ENCODE measurements around the gene C1QTNF2.
"Not testable (repeated sequence)": the region's sequence is repeated elsewhere in the genome, so short reads cannot be mapped to it uniquely, and the experiment has no call there.

The C1QTNF2 gene

DNA sequence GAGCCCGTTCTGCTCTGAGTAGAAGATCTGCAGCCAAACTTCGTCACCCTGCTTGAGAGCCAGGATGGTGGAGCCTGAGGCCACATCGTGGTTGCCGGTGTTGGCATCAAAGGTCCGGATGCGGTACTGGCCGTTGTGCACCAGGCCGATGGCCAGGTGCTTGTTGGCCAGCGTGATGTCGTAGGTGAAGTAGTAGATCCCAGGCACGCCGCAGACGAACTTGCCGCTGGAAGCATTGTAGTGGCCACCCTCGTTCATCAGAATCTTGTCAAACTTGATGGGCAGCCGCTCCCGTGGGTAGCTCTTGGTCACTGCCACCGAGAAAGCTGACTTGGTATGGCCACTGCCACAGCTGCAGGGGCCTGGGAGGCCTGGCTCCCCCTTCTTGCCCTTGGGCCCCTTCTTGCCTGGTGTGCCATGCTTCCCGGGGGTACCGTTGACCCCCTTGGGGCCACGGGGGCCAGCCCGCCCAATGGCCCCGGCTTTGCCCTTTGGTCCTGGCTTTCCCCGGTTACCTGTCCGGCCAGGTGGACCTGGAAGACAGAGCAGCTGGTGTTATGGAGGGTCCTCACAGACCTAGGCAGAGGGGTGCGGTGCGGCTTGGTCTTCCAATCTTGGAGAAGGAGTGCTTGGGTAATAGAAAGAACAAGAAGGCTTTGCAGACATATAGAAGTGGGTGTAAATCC, 21.0 kb downstream of the C1QTNF2 start:
- no CpG with 5 or more reads among the region's 27 CpGs for WGBS (ENCODE audit: extremely low coverage, insufficient coverage, low lambda C conversion rate)

DNA sequence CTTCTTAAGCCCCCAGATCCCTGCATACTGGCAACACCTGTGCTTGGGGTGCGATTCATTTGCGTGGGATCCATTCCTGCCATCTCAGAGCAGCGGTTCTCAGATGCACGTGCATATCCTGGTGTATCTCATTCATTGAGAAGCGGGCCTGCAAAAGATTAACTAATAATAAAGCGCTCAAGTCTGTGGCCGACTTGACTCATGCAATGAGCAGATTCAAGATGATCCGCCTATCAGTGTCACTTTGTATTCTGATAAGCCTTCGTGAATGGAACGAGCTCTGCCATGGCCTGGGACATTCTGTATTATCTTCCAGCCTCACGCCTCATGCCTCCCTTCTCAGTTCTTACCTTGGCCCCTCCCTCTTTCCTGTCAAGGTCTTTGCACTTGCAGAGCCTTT, 22.3 kb downstream of the C1QTNF2 start:
- Histone ChIP-seq H3K18ac (ENCODE audit: low read length) (no peak overlapping the region), H2AK5ac (ENCODE audit: low read length) (no peak overlapping the region), H3K23ac (ENCODE audit: low read length) (no peak overlapping the region), H3K4me3 (ENCODE audit: low read length) (no peak overlapping the region), H2BK15ac (replicated peaks; ENCODE audit: low read depth) (no peak overlapping the region), H3K79me2 (ENCODE audit: control insufficient read depth, insufficient read depth, low read length) (no peaks in the 10 kb centered on the region), H3K4ac (ENCODE audit: low read depth, low read length) (no peak overlapping the region), H3K9ac (ENCODE audit: low read length) (no peak overlapping the region), H3K36me3 (ENCODE audit: control insufficient read depth, insufficient read depth, low read length) (no peaks in the 10 kb centered on the region), H2BK5ac (ENCODE audit: low read length) (no peak overlapping the region), H3K4me2 (ENCODE audit: low read length) (no peak overlapping the region), H4K8ac (ENCODE audit: low read depth, low read length) (no peak overlapping the region), H3K27ac (ENCODE audit: low read depth, low read length) (no peak overlapping the region), H3K56ac (ENCODE audit: low read length) (no peak overlapping the region), H2BK120ac (ENCODE audit: low read depth, low read length) (no peak overlapping the region), H3K4me1 (ENCODE audit: control insufficient read depth, low read depth, low read length) (no peaks in the 10 kb centered on the region), H3K79me1 (ENCODE audit: low read length) (no peaks in the 10 kb centered on the region), H4K5ac (ENCODE audit: low read length) (no peak overlapping the region), H3K27me3 (ENCODE audit: insufficient read depth, low read length, poor library complexity) (no peaks in the 10 kb centered on the region)
- peak; percentile 61 for DNase-seq
- WGBS (ENCODE audit: extremely low coverage, insufficient coverage, low lambda C conversion rate) = no CpG with 5 or more reads among the region's 11 CpGs

More for the DNA sequence above, 21.0 kb downstream of the C1QTNF2 start:
- H3K4me1 ChIP-seq (ENCODE audit: control insufficient read depth, low read depth, low read length) = no peaks in the 10 kb centered on the region
- H3K79me2 ChIP-seq (ENCODE audit: control insufficient read depth, insufficient read depth, low read length) = no peaks in the 10 kb centered on the region
- no peak overlapping the region for H2BK15ac ChIP-seq (replicated peaks; ENCODE audit: low read depth)
- no peak overlapping the region for H3K23ac ChIP-seq (ENCODE audit: low read length)
- no peak overlapping the region for H3K18ac ChIP-seq (ENCODE audit: low read length)
- H3K27me3 ChIP-seq (ENCODE audit: insufficient read depth, low read length, poor library complexity) = no peaks in the 10 kb centered on the region
- no peak overlapping the region for H2AK5ac ChIP-seq (ENCODE audit: low read length)
- H2BK5ac ChIP-seq (ENCODE audit: low read length) = no peak overlapping the region
- H4K5ac ChIP-seq (ENCODE audit: low read length) = no peak overlapping the region
- no peak overlapping the region for H3K4me3 ChIP-seq (ENCODE audit: low read length)
- H3K56ac ChIP-seq (ENCODE audit: low read length) = no peak overlapping the region
- H4K8ac ChIP-seq (ENCODE audit: low read depth, low read length) = no peak overlapping the region
- DNase-seq = no peak
- no peaks in the 10 kb centered on the region for H3K36me3 ChIP-seq (ENCODE audit: control insufficient read depth, insufficient read depth, low read length)
- H3K79me1 ChIP-seq (ENCODE audit: low read length) = no peaks in the 10 kb centered on the region
- H3K4me2 ChIP-seq (ENCODE audit: low read length) = no peak overlapping the region
- H2BK120ac ChIP-seq (ENCODE audit: low read depth, low read length) = no peak overlapping the region
- no peak overlapping the region for H3K27ac ChIP-seq (ENCODE audit: low read depth, low read length)
- no peak overlapping the region for H3K4ac ChIP-seq (ENCODE audit: low read depth, low read length)
- no peak overlapping the region for H3K9ac ChIP-seq (ENCODE audit: low read length)

DNA sequence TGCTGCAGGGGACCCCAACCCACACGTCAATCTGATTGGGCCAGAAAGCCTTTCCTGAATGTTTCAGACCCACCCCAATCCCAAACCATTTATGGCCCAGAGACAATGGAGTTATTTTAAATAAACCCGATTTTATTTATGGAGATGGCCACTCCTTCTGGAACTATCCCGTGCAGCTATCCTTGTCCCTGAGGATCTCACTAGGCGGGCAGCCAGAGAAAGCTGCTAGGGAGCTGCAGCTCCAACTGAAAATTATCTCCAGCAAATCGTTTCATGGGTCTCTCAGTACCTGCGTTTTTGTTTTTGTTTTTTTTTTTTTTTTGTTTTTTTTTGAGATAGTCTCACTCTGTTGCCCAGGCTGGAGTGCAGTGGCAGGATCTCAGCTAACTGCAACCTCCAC, 23.0 kb downstream of the C1QTNF2 start:
- no peak overlapping the region for H3K9ac ChIP-seq (ENCODE audit: low read length)
- H3K79me1 ChIP-seq (ENCODE audit: low read length) = no peaks in the 10 kb centered on the region
- no peak overlapping the region for H2BK120ac ChIP-seq (ENCODE audit: low read depth, low read length)
- no peak overlapping the region for H2BK15ac ChIP-seq (replicated peaks; ENCODE audit: low read depth)
- H3K36me3 ChIP-seq (ENCODE audit: control insufficient read depth, insufficient read depth, low read length) = no peaks in the 10 kb centered on the region
- no peak overlapping the region for H3K4me2 ChIP-seq (ENCODE audit: low read length)
- no peak for DNase-seq
- H2AK5ac ChIP-seq (ENCODE audit: low read length) = no peak overlapping the region
- H3K27ac ChIP-seq (ENCODE audit: low read depth, low read length) = no peak overlapping the region
- no peak overlapping the region for H4K5ac ChIP-seq (ENCODE audit: low read length)
- H3K23ac ChIP-seq (ENCODE audit: low read length) = no peak overlapping the region
- no peaks in the 10 kb centered on the region for H3K79me2 ChIP-seq (ENCODE audit: control insufficient read depth, insufficient read depth, low read length)
- no peak overlapping the region for H3K18ac ChIP-seq (ENCODE audit: low read length)
- no peak overlapping the region for H3K4me3 ChIP-seq (ENCODE audit: low read length)
- H3K4ac ChIP-seq (ENCODE audit: low read depth, low read length) = no peak overlapping the region
- no CpG with 5 or more reads among the region's 6 CpGs for WGBS (ENCODE audit: extremely low coverage, insufficient coverage, low lambda C conversion rate)
- no peak overlapping the region for H4K8ac ChIP-seq (ENCODE audit: low read depth, low read length)
- H3K56ac ChIP-seq (ENCODE audit: low read length) = no peak overlapping the region
- H2BK5ac ChIP-seq (ENCODE audit: low read length) = no peak overlapping the region
- no peaks in the 10 kb centered on the region for H3K27me3 ChIP-seq (ENCODE audit: insufficient read depth, low read length, poor library complexity)
- H3K4me1 ChIP-seq (ENCODE audit: control insufficient read depth, low read depth, low read length) = no peaks in the 10 kb centered on the region

DNA sequence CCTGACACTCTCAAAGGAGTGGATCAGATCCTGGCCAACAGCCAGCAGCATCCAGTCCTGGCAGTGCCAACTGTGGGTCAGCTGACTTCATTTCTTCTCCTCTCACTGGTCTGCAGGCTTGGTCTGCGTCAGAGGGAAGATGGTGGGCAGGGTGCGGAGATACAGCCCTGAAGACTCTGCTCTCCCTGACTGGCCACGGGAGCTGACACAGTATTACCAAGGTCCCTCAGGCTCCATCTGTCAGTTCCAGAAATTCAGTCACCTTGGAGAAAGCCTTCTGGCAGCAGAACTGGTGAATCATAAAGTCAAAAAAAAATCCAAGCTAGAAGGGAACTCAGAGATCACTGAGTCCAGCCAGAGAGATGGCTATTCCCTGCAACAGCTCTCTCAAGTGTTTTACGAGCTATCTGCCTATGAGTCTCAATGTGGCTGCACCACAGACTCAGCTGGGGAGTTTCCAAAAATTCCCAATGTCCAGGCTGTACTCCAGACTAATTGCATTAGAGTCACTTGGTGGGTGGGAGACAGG, 27.9 kb downstream of the C1QTNF2 start:
- Histone ChIP-seq H3K27ac (ENCODE audit: low read depth, low read length) (no peak overlapping the region), H3K4me2 (ENCODE audit: low read length) (no peak overlapping the region), H3K4me3 (ENCODE audit: low read length) (no peak overlapping the region), H3K79me1 (ENCODE audit: low read length) (no peaks in the 10 kb centered on the region), H2AK5ac (ENCODE audit: low read length) (no peak overlapping the region), H4K8ac (ENCODE audit: low read depth, low read length) (no peak overlapping the region), H2BK120ac (ENCODE audit: low read depth, low read length) (no peak overlapping the region), H3K79me2 (ENCODE audit: control insufficient read depth, insufficient read depth, low read length) (no peaks in the 10 kb centered on the region), H4K5ac (ENCODE audit: low read length) (no peak overlapping the region), H3K4ac (ENCODE audit: low read depth, low read length) (no peak overlapping the region), H3K23ac (ENCODE audit: low read length) (no peak overlapping the region), H3K36me3 (ENCODE audit: control insufficient read depth, insufficient read depth, low read length) (no peaks in the 10 kb centered on the region), H2BK15ac (replicated peaks; ENCODE audit: low read depth) (no peak overlapping the region), H3K9ac (ENCODE audit: low read length) (no peak overlapping the region), H3K18ac (ENCODE audit: low read length) (no peak overlapping the region), H3K56ac (ENCODE audit: low read length) (no peak overlapping the region), H3K27me3 (ENCODE audit: insufficient read depth, low read length, poor library complexity) (no peaks in the 10 kb centered on the region), H3K4me1 (ENCODE audit: control insufficient read depth, low read depth, low read length) (no peaks in the 10 kb centered on the region), H2BK5ac (ENCODE audit: low read length) (no peak overlapping the region)
- no peak for DNase-seq
- WGBS (ENCODE audit: extremely low coverage, insufficient coverage, low lambda C conversion rate) = no CpG with 5 or more reads among the region's 4 CpGs

DNA sequence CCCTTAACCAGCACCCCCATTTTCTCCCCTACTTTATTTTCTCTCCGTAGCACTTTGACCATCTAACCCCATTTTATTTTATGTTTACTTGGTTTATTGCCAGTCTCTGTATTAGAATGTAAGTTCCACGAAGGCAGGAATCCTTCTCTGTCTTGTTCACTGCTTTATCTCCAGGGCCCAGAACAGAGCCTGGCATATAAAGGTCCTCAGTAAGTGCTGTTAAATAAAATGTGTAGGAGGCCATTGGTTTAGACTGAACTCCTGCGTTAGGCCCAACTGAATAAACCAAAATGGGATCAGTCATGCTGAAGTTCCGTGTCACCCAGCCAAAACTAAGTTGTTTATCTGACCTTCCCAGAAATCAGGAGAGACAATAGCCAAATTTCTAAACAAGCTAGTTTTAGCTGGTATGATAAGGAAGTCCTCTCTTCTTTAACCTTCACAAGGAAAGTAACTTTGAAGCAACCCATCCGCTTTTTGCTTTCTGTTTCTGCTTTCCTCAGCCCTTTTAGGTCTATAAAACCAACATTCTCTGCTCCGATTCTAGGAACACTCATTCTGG, 29.0 kb downstream of the C1QTNF2 start:
- Histone ChIP-seq H3K36me3 (ENCODE audit: control insufficient read depth, insufficient read depth, low read length) (no peaks in the 10 kb centered on the region), H3K4ac (ENCODE audit: low read depth, low read length) (no peak overlapping the region), H3K4me3 (ENCODE audit: low read length) (no peak overlapping the region), H3K4me2 (ENCODE audit: low read length) (no peak overlapping the region), H3K27ac (ENCODE audit: low read depth, low read length) (no peak overlapping the region), H3K79me1 (ENCODE audit: low read length) (no peaks in the 10 kb centered on the region), H3K79me2 (ENCODE audit: control insufficient read depth, insufficient read depth, low read length) (no peaks in the 10 kb centered on the region), H2AK5ac (ENCODE audit: low read length) (no peak overlapping the region), H2BK120ac (ENCODE audit: low read depth, low read length) (no peak overlapping the region), H4K8ac (ENCODE audit: low read depth, low read length) (no peak overlapping the region), H3K23ac (ENCODE audit: low read length) (no peak overlapping the region), H3K4me1 (ENCODE audit: control insufficient read depth, low read depth, low read length) (no peaks in the 10 kb centered on the region), H2BK5ac (ENCODE audit: low read length) (no peak overlapping the region), H3K56ac (ENCODE audit: low read length) (no peak overlapping the region), H3K18ac (ENCODE audit: low read length) (no peak overlapping the region), H3K27me3 (ENCODE audit: insufficient read depth, low read length, poor library complexity) (no peaks in the 10 kb centered on the region), H3K9ac (ENCODE audit: low read length) (no peak overlapping the region), H4K5ac (ENCODE audit: low read length) (no peak overlapping the region), H2BK15ac (replicated peaks; ENCODE audit: low read depth) (no peak overlapping the region)
- DNase-seq = no peak
- no CpG with 5 or more reads among the region's 6 CpGs for WGBS (ENCODE audit: extremely low coverage, insufficient coverage, low lambda C conversion rate)

DNA sequence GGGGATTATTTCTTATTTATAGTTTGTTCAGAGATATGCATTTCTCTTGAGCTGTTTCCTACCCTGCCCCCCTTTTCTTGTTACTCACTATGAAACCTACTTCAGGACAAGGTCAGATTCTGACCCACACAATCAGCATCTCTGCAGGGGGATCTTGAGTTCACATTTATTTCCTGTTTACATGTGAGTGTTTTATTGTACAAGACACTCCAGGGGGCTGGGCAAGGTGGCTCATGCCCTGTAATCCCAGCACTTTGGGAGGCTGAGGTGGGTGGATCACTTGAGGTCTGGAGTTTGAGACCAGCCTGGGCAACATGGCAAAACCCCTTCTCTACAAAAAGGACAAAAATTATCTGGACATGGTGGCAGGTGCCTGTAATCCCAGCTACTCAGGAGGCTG, 29.9 kb downstream of the C1QTNF2 start:
- not testable (repeated sequence) for H3K4me1 ChIP-seq (ENCODE audit: control insufficient read depth, low read depth, low read length); H3K79me2 ChIP-seq (ENCODE audit: control insufficient read depth, insufficient read depth, low read length)

More for the DNA sequence above, 29.9 kb downstream of the C1QTNF2 start:
- not testable (repeated sequence) for H2BK120ac ChIP-seq (ENCODE audit: low read depth, low read length); H3K4ac ChIP-seq (ENCODE audit: low read depth, low read length); H3K18ac ChIP-seq (ENCODE audit: low read length); H3K9ac ChIP-seq (ENCODE audit: low read length); H3K79me1 ChIP-seq (ENCODE audit: low read length); DNase-seq; H4K8ac ChIP-seq (ENCODE audit: low read depth, low read length); H3K4me3 ChIP-seq (ENCODE audit: low read length); H3K36me3 ChIP-seq (ENCODE audit: control insufficient read depth, insufficient read depth, low read length); H3K4me2 ChIP-seq (ENCODE audit: low read length); H2BK5ac ChIP-seq (ENCODE audit: low read length); H3K56ac ChIP-seq (ENCODE audit: low read length); H3K23ac ChIP-seq (ENCODE audit: low read length); H2AK5ac ChIP-seq (ENCODE audit: low read length); H4K5ac ChIP-seq (ENCODE audit: low read length); H2BK15ac ChIP-seq (replicated peaks; ENCODE audit: low read depth); H3K27me3 ChIP-seq (ENCODE audit: insufficient read depth, low read length, poor library complexity); H3K27ac ChIP-seq (ENCODE audit: low read depth, low read length)
